Measurements from ENCODE around the gene TNP2. TPM values are rescaled to one million over a fixed set of nuclear protein-coding genes. Genes with fewer than 3 reads are reported as not detected.
A peak's percentile ranks its signal among the peaks of the same experiment; 100 is the strongest.

The TNP2 gene
- total and polyA plus RNA-seq, 9 of the 15 experiments (the other 6 are each of a cell fraction or from before 2014, with no cell fraction given) = not detected

DNA sequence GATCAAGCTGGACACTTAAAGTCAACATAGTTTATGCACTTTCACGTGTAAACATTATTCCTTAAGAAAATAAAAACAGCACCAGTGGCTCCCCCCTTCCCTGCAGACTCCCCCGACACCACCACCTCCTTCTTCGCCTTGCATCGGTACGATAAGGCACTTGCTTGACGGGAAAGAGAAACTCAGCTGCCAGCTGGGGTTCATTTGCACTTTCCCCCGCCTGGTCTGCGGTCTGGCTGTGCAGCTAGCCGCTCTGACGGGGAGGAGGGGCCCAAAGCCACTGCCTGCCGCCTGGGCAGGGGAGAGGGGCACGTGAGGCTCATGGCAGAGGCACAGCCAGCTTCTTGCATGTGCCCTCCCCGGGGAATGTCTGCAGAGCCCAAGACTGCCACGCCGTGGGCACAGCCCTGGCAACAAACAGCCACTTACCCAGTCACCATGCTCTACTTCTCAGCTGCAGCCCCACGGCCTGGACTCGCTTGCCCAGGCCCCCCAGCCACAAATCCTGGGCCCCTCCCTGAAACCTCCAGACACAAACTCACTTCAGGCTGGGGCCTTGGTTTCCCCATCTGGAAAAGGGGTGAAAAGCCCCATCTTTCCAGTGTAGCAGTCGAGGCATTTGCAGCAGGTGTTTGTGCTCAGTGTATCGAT lies 28.5 kb upstream of the TNP2 start:
- H4K20me1 ChIP-seq (replicated peaks; ENCODE audit: control insufficient read depth, insufficient read depth, low read length) = no peaks in the 10 kb centered on the region
- no peaks in the 10 kb centered on the region for H3K9me3 ChIP-seq (replicated peaks; ENCODE audit: control insufficient read depth, insufficient read depth, low read depth, low read length)
- peak overlapping the region; percentile 47 for H3K4me2 ChIP-seq (ENCODE audit: insufficient read depth, low read length)
- ATAC-seq = peak; percentile 88
- ChIA-PET POLR2A (interaction anchor here (0.6 to 1.5 kb wide), 4 partner anchors 15 to 22 kb away, joined by 3 to 7 read pairs (median 4); partner anchors contain the start of gene PRM2), CTCF (ENCODE audit: low intra/inter-chr PET ratio) (no interaction called here)
- 8% methylated on average over 18 of the region's 19 CpGs for WGBS (ENCODE audit: insufficient coverage, low coverage, missing lambda C conversion rate)
- BruUV-seq (replicated peaks) = no TSS peak
- H3K4me3 ChIP-seq = no peak overlapping the region
- intact Hi-C loops (cut with micrococcal nuclease) (no loop called here), in situ Hi-C loops (cut with MboI) (no loop called here)
- H3K9ac ChIP-seq (ENCODE audit: insufficient read depth in 1 of 2, low read depth in 2 of 2, low read length in 2 of 2) = peak overlapping the region in 1 of 2 experiments; percentile 86; a peak in 2 of 4 replicates
- H3K36me3 ChIP-seq (ENCODE audit: control insufficient read depth, insufficient read depth, low read length) = no peaks in the 10 kb centered on the region
- DNase-seq (ENCODE audit: extremely low read depth in 1 of 4, low spot score in 3 of 4) = peak; percentile 65 to 74 (median 72)
- H3K4me1 ChIP-seq (replicated peaks in 1 of 2; ENCODE audit: control insufficient read depth in 2 of 2, insufficient read depth in 2 of 2, low read length in 2 of 2) = peaks cover 6 to 13% of the 10 kb centered on the region in 2 experiments; a peak in 4 of 5 replicates
- peak; percentile 78 for FAIRE-seq
- no peak overlapping the region for H3K27ac ChIP-seq (ENCODE audit: extremely low read depth, low read depth, low read length)
- H3K9me1 ChIP-seq (ENCODE audit: control insufficient read depth, insufficient read depth, low read length) = no peaks in the 10 kb centered on the region
- H2AFZ ChIP-seq (ENCODE audit: low read depth, low read length) = peak overlapping the region; percentile 67
- 0 out of 5 replicates have a peak, but pooled peaks cover 0 to 9% of the 10 kb centered on the region in 2 experiments for H3K27me3 ChIP-seq (ENCODE audit: control insufficient read depth in 2 of 2, insufficient read depth in 2 of 2, low read length in 2 of 2)
- H3K79me2 ChIP-seq (ENCODE audit: control insufficient read depth, insufficient read depth, low read length) = no peaks in the 10 kb centered on the region
- TF ChIP-seq ZBED1 (IDR thresholded peaks at IDR 0.05) (peak; percentile 53; the same call in 1 of the 2 replicates), MYNN (IDR thresholded peaks at IDR 0.05) (peak; percentile 46; the same call in 1 of the 2 replicates), MYNN (CRISPR knock-in tag; IDR thresholded peaks at IDR 0.05) (no peak), ZMIZ1 (IDR thresholded peaks at IDR 0.05; ENCODE audit: low read depth in 2 of 2, low read length in 2 of 2) (peak in 1 of 2 experiments; percentile 18; a peak in 1 of 4 replicates), E2F6 (IDR thresholded peaks at IDR 0.05; ENCODE audit: borderline replicate concordance in 1 of 2, extremely low read depth in 1 of 2, insufficient read depth in 1 of 2, insufficient read length in 1 of 2, low read depth in 1 of 2, low read length in 1 of 2, poor library complexity in 1 of 2, severe bottlenecking in 1 of 2) (peak in 1 of 2 experiments; percentile 22), MTA3 (IDR thresholded peaks at IDR 0.05; ENCODE audit: borderline replicate concordance) (0 out of 2 replicates have a peak, but pooled peaks have one; percentile 25), NFE2 (IDR thresholded peaks at IDR 0.05; ENCODE audit: low read depth) (no peak), GABPB1 (CRISPR knock-in tag; IDR thresholded peaks at IDR 0.05) (peak; percentile 29; the same call in 1 of the 2 replicates), ATF7 (IDR thresholded peaks at IDR 0.05) (0 out of 2 replicates have a peak, but pooled peaks have one; percentile 27), SREBF1 (IDR thresholded peaks at IDR 0.05; ENCODE audit: borderline replicate concordance, low read depth, low read length) (no peak), GATAD2A (IDR thresholded peaks at IDR 0.05) (0 out of 2 replicates have a peak, but pooled peaks have one; percentile 8), HMG20A (CRISPR knock-in tag; conservative IDR thresholded peaks at IDR 0.05) (no peak), RBFOX2 (IDR thresholded peaks at IDR 0.05; ENCODE audit: low read depth, low read length) (0 out of 2 replicates have a peak, but pooled peaks have one; percentile 16), MTA1 (IDR thresholded peaks at IDR 0.05; ENCODE audit: borderline replicate concordance) (no peak), SIRT6 (IDR thresholded peaks at IDR 0.05; ENCODE audit: low read depth, low read length) (no peak)
- TF ChIP-seq, protein P1, sequence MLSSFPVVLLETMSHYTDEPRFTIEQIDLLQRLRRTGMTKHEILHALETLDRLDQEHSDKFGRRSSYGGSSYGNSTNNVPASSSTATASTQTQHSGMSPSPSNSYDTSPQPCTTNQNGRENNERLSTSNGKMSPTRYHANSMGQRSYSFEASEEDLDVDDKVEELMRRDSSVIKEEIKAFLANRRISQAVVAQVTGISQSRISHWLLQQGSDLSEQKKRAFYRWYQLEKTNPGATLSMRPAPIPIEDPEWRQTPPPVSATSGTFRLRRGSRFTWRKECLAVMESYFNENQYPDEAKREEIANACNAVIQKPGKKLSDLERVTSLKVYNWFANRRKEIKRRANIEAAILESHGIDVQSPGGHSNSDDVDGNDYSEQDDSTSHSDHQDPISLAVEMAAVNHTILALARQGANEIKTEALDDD (IDR thresholded peaks at IDR 0.05) = no peak

All from K562 (cell line).